ENCODE results near the gene SLC9A2. TPM values are rescaled to one million over a fixed set of nuclear protein-coding genes. Genes with fewer than 3 reads are reported as not detected.

Gene SLC9A2
- total and polyA plus RNA-seq, 10 donors: 0.02 to 0.20 TPM; not detected in 8

- Histone ChIP-seq H3K27ac (no peak overlapping the region), H3K9me3 (no peaks in the 10 kb centered on the region), H3K4me3 (no peak overlapping the region), H3K27me3 (replicated peaks in 1 of 7) (peaks cover 0 to 10% (median 0%) of the 10 kb centered on the region in 7 donors), H3K4me1 (no peaks in the 10 kb centered on the region), H3K36me3 (no peaks in the 10 kb centered on the region)
- 76 to 86% (median 83%) methylated on average over 6 of the region's 6 CpGs for WGBS, 5 donors
- TF ChIP-seq, protein P1, sequence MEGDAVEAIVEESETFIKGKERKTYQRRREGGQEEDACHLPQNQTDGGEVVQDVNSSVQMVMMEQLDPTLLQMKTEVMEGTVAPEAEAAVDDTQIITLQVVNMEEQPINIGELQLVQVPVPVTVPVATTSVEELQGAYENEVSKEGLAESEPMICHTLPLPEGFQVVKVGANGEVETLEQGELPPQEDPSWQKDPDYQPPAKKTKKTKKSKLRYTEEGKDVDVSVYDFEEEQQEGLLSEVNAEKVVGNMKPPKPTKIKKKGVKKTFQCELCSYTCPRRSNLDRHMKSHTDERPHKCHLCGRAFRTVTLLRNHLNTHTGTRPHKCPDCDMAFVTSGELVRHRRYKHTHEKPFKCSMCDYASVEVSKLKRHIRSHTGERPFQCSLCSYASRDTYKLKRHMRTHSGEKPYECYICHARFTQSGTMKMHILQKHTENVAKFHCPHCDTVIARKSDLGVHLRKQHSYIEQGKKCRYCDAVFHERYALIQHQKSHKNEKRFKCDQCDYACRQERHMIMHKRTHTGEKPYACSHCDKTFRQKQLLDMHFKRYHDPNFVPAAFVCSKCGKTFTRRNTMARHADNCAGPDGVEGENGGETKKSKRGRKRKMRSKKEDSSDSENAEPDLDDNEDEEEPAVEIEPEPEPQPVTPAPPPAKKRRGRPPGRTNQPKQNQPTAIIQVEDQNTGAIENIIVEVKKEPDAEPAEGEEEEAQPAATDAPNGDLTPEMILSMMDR (IDR thresholded peaks at IDR 0.05 in 8 of 11, conservative IDR thresholded peaks at IDR 0.05 in 3 of 11): no peak
- TF ChIP-seq POLR2AphosphoS5 (IDR thresholded peaks at IDR 0.05): no peak
- no peak for TF ChIP-seq POLR2A (IDR thresholded peaks at IDR 0.05)
- intact Hi-C loops (cut with DNase I; ENCODE audit: low total_unique reads): no loop called here
- DNase-seq: no peak
Observed at GRCh38 chr2:102594445-102595016, 24.8 kb upstream of the SLC9A2 start.

GRCh38 chr2:102597788-102598187 is 21.6 kb upstream of the SLC9A2 start:
- WGBS, 5 donors: 65 to 83% (median 71%) methylated on average over 9 of the region's 9 CpGs
- no peak for DNase-seq
- H3K27me3 ChIP-seq (replicated peaks in 1 of 7): peaks cover 0 to 17% (median 0%) of the 10 kb centered on the region in 7 donors
- intact Hi-C loops (cut with DNase I; ENCODE audit: low total_unique reads): no loop called here
- no peaks in the 10 kb centered on the region for H3K36me3 ChIP-seq
- no peaks in the 10 kb centered on the region for H3K4me1 ChIP-seq
- no peaks in the 10 kb centered on the region for H3K9me3 ChIP-seq
- H3K4me3 ChIP-seq: no peak overlapping the region
- TF ChIP-seq POLR2A (IDR thresholded peaks at IDR 0.05) (no peak), POLR2AphosphoS5 (IDR thresholded peaks at IDR 0.05) (no peak)
- TF ChIP-seq, protein P1 (IDR thresholded peaks at IDR 0.05 in 8 of 11, conservative IDR thresholded peaks at IDR 0.05 in 3 of 11): no peak
- no peak overlapping the region for H3K27ac ChIP-seq

- intact Hi-C loops (cut with DNase I; ENCODE audit: low total_unique reads): no loop called here
- H3K36me3 ChIP-seq: no peaks in the 10 kb centered on the region
- TF ChIP-seq, protein P1 (IDR thresholded peaks at IDR 0.05 in 8 of 11, conservative IDR thresholded peaks at IDR 0.05 in 3 of 11): no peak
- no peak for TF ChIP-seq POLR2AphosphoS5 (IDR thresholded peaks at IDR 0.05)
- peaks cover 0 to 3% (median 0%) of the 10 kb centered on the region in 6 donors for H3K4me1 ChIP-seq
- H3K4me3 ChIP-seq: no peak overlapping the region
- no peak for DNase-seq
- H3K27me3 ChIP-seq (replicated peaks in 1 of 7): peaks cover 0 to 17% (median 0%) of the 10 kb centered on the region in 7 donors
- no peaks in the 10 kb centered on the region for H3K9me3 ChIP-seq
- WGBS, 5 donors: 63 to 74% (median 70%) methylated on average over 6 of the region's 6 CpGs
- no peak overlapping the region for H3K27ac ChIP-seq
Observed at GRCh38 chr2:102599486-102599885, 19.9 kb upstream of the SLC9A2 start.

GRCh38 chr2:102601730-102602129 is 17.6 kb upstream of the SLC9A2 start:
- WGBS, 5 donors: 69 to 74% (median 73%) methylated on average over 2 of the region's 2 CpGs
- Histone ChIP-seq H3K27me3 (replicated peaks in 1 of 7) (peaks cover 0 to 17% (median 0%) of the 10 kb centered on the region in 7 donors), H3K27ac (no peak overlapping the region), H3K4me3 (no peak overlapping the region), H3K9me3 (no peaks in the 10 kb centered on the region), H3K4me1 (peaks cover 0 to 4% (median 0%) of the 10 kb centered on the region in 6 donors), H3K36me3 (no peaks in the 10 kb centered on the region)
- TF ChIP-seq, protein P1 (IDR thresholded peaks at IDR 0.05 in 8 of 11, conservative IDR thresholded peaks at IDR 0.05 in 3 of 11): no peak
- TF ChIP-seq POLR2A (IDR thresholded peaks at IDR 0.05): no peak
- TF ChIP-seq POLR2AphosphoS5 (IDR thresholded peaks at IDR 0.05): no peak
- intact Hi-C loops (cut with DNase I; ENCODE audit: low total_unique reads): no loop called here
- no peak for DNase-seq
